A549 treated with RU486 at 1 μM for 4 hours (cell line): Measurements from ENCODE around the gene ATOH7. TPM values are rescaled to one million over a fixed set of nuclear protein-coding genes. Genes with fewer than 3 reads are reported as not detected.

Source experiments
- total RNA-seq: library from RNA; stranded (reverse); fragments of 200-300 nt; extraction: Qiagen RNA extraction; gene quantifications from 5 replicates; pipeline ENCODE4 v1.2.3, GENCODE V29; 2022; ENCODE audit warnings: low read depth

The ATOH7 gene
- 0.23 to 0.43 TPM (median 0.23 TPM) in 5 replicates for total RNA-seq

DNA sequence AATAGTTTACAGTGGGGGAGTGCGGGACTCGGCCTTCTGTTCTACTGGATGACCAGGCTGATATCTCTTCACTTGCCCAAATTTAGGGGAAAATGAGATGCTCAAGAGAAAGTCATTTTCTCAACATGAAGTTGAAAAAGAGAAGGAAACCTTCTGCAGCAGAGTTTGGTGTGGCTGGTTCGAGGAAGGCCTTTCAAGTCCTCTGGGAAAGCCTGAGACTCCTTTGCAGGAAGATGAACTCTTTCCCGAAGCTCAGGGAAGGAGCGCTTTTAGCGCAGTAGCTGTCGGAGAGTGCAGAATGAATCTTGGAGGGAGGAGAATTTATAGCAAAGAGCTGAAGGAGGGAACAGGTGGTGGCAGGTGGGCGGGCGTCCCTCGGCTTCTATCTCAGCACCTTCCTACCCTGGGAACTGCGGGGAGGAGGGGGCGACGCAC lies at the start of gene ATOH7:
TSS of gene ATOH7 (minus strand) at position 297 of the 435 bp plus-strand sequence. CDS start 436 bp downstream, outside the sequence.

Other genes starting within 250 kb of the ATOH7 start
- gene HERC4, start 156.8 kb downstream of the ATOH7 start, total RNA-seq = 28.4 to 51.1 TPM (median 48.1 TPM) in 5 replicates
- 2.3 to 3.3 TPM (median 2.5 TPM) in 5 replicates for gene MYPN, start 122.6 kb downstream of the ATOH7 start, total RNA-seq
- 172 to 258 TPM (median 215 TPM) in 5 replicates for gene HNRNPH3, start 100.0 kb upstream of the ATOH7 start, total RNA-seq
- 2.7 to 5.2 TPM (median 3.4 TPM) in 5 replicates for gene PBLD, start 100.8 kb upstream of the ATOH7 start, total RNA-seq
- gene RUFY2, start 175.2 kb upstream of the ATOH7 start, total RNA-seq = 5.5 to 10.9 TPM (median 8.4 TPM) in 5 replicates
- 6.0 to 11.1 TPM (median 9.7 TPM) in 5 replicates for gene DNA2, start 239.9 kb upstream of the ATOH7 start, total RNA-seq